ENCODE data around the gene BLOC1S1.

The BLOC1S1 gene

GRCh38 chr12:55726971-55727370 lies 11.1 kb downstream of the BLOC1S1 start:
- no peak for DNase-seq (ENCODE audit: low read depth in 2 of 2, low spot score in 1 of 2)

DNA sequence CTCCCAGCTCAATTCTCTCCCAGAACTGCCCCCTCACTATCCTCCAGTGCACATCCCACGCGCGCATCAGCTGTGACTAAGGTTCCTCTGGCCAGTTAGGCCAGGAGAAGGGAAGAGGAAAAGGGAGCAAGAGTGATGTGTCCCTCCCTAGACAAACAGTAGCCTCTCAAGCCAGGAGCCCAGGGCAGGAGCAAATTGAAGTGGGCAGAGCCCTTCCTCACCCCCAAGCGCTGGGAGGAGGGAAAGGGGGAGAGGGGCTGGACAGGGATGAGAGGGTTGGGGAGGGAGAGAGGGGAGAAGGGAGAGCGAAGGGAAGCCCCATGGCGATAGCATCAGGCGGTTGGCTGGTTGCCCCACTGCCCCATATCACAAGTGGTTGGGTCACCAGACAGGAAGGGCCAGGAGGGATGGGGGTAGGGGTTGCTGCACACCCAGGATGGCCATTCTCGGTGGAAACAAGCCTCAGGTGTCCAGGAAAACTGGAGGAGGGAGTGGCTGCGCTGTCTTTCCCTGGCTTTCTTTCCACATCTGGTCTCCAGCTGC lies 11.9 kb downstream of the BLOC1S1 start:
- DNase-seq (ENCODE audit: low read depth in 2 of 2, low spot score in 1 of 2), result no peak

- DNase-seq (ENCODE audit: low read depth in 2 of 2, low spot score in 1 of 2), result no peak
Observed at GRCh38 chr12:55728186-55728938, 12.5 kb downstream of the BLOC1S1 start.

DNA sequence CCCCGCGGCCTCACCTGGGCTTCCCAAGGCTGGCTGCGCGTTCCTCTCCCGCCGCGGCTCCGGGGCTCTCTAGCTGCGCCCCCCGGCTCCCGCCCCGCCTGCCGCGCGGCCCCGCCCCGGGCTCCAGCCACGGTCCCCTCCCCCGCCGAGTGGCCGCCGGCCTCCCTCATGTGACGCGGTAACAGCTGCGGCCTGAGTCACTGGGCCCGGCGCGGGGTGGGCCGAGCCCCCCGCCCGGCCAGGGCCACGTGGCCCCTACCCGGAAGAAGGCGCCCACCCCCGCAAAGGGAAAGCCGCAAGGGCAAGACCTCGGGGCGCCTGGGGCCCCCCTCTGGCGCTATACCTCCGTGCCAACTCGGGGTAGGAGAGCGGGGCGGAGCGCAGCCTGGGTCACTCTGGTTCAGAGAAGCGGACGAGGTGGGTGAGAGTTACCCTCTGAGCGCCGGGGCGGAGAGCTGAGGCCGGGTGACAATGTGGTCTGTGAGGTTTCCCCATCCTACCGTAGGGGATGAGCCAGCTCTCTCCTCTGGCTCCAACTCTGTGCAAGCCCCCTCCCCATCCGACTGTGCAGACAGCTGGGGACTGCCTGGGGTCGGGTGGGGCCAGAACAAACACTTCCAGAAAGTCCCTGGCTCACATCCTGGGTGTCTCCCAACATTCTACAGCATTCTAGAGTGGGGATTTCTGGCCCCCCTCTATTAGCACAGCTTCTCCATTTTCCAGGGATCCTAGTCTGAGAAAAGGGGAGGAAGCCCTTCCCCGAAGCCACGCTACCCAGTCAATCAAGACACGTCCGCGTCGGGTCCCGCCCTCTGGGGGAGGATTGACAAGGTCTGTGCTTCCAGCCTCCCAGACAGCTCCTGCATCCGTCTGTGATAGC lies 13.3 kb downstream of the BLOC1S1 start, which contains the start of gene CD63:
Gene CD63 (minus strand): TSS at position 71 of the 880 bp plus-strand sequence. CDS start 668 bp downstream, outside the sequence.
- DNase-seq (ENCODE audit: low read depth in 2 of 2, low spot score in 1 of 2), result no peak

- no peak for DNase-seq (ENCODE audit: low read depth in 2 of 2, low spot score in 1 of 2)
Observed at GRCh38 chr12:55729819-55730818, 14.3 kb downstream of the BLOC1S1 start.

DNA sequence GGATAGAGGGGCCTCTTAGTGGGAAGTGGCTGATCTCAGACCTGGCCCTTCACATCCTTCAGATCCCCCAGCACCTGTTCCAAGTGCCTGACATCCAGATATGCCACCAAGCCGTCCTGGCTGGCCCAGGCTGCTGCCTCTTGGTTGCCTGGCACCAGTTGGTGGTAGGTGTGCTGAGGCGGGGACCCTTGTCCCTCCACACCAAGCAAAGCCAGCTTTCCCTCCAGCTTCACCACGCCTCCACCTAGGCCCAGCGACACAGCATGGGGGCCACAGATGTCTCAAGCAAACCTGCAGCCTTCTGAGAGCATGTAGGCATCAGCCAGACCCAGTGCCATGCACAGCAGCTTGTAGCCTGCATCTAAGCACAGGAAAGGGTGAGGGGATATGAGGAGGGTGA lies 16.4 kb downstream of the BLOC1S1 start:
- no peak for DNase-seq (ENCODE audit: low read depth in 2 of 2, low spot score in 1 of 2)

GRCh38 chr12:55733021-55733555 lies 17.2 kb downstream of the BLOC1S1 start:
- DNase-seq (ENCODE audit: low read depth in 2 of 2, low spot score in 1 of 2), result no peak

GRCh38 chr12:55733858-55734257 lies 18.0 kb downstream of the BLOC1S1 start:
- no peak for DNase-seq (ENCODE audit: low read depth in 2 of 2, low spot score in 1 of 2)

DNA sequence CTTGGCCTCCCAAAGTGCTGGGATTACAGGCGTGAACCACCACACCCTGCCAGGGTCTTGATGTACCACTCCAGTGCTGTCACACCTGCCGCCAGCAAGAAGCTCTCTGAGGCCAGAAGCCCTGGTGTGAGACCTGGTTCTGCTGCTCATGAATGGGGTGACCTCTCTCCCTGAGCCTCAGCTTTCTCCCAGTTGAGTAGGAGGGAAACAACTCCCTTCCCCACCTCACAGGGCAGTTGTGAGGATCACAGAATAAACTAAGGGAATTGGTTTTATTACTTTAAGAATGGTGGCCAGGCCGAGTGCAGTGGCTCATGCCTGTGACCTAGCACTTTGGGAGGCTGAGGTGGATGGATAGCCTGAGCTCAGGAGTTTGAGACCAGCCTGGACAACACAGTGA lies 18.7 kb downstream of the BLOC1S1 start:
- DNase-seq (ENCODE audit: low read depth in 2 of 2, low spot score in 1 of 2), result no peak

DNA sequence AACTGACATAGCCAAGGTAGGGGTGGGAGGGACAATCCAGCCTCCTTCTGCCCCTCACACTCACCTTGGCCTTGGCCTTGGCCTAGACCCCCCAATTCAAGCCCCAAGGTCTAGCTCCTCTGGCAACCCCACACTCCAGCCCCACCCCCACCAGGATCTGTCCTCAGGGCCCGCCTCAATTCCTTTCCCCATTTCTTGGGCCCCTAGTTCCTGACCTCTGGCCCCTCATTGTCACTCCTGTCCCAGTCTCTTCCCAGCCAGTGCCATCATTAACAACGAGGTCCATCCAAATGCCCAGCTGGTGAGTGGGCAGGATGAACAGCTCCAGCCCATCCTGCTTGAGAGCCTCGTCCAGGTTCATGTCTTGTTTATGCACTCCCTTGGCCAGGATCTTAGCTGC lies 20.2 kb downstream of the BLOC1S1 start:
- no peak for DNase-seq (ENCODE audit: low read depth in 2 of 2, low spot score in 1 of 2)

- no peak for DNase-seq (ENCODE audit: low read depth in 2 of 2, low spot score in 1 of 2)
Observed at GRCh38 chr12:55736780-55737580, 21.1 kb downstream of the BLOC1S1 start.

GRCh38 chr12:55737581-55738122 lies 21.8 kb downstream of the BLOC1S1 start:
- no peak for DNase-seq (ENCODE audit: low read depth in 2 of 2, low spot score in 1 of 2)

GRCh38 chr12:55738123-55739024 lies 22.5 kb downstream of the BLOC1S1 start:
- no peak for DNase-seq (ENCODE audit: low read depth in 2 of 2, low spot score in 1 of 2)

- DNase-seq (ENCODE audit: low read depth in 2 of 2, low spot score in 1 of 2), result no peak
Observed at GRCh38 chr12:55739025-55739378, 23.2 kb downstream of the BLOC1S1 start.

DNA sequence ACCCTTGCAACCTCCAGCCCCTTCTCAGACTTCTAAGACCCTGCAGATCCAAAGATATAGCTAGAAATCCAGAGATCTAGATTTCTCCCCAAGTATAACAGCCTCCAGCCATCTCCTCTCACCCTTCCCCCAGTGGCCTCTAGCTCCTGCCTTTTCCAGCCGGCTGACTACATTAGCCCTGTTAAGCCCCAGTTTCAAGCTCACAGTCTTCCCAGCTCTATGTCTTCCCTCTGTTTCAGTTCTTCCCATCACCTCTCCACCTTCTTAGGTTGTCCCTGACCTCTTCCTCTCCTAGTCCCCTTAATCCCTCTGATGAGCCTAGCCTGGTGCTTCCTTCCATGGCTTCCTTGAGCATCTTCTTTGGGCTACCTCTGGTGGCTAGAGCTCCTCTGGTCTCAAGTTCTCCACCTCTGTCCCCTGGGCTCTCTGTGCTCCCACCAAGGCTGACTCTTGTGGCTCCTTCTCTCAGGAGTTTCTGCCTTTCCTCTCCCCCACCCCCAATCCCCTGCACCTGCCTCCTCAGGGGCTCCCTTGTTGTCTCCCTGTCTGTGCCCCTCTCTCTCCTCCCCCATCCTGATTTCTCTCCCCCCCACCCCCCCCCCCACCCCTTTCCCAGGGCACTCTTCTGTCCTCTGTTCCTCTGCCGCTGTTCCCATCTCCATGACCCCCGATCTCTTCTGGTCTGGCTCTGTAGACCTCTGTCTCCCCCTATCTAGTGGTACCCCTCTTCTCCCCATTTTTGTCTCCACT lies 26.3 kb downstream of the BLOC1S1 start:
- no peak for DNase-seq (ENCODE audit: low read depth in 2 of 2, low spot score in 1 of 2)

GRCh38 chr12:55742719-55743405 lies 27.0 kb downstream of the BLOC1S1 start, which contains the start of gene GDF11:
TSS of gene GDF11 (plus strand) at chr12:55743122. CDS start at chr12:55743317, 195 bp downstream.
- DNase-seq (ENCODE audit: low read depth in 2 of 2, low spot score in 1 of 2), result peak in 1 of 2 donors; percentile 56

Measured in stimulated activated CD8-positive, alpha-beta memory T cell treated with anti-CD3 and anti-CD28 coated beads, Interleukin-4, amount 100 ng/mL, for 1 hour (primary cell).